Left cardiac atrium (tissue), 4 donors: Measurements from ENCODE around the gene GNRHR. TPM values are rescaled to one million over a fixed set of nuclear protein-coding genes. Genes with fewer than 3 reads are reported as not detected.
A peak's percentile ranks its signal among the peaks of the same experiment; 100 is the strongest.
"Not testable (repeated sequence)": the region's sequence is repeated elsewhere in the genome, so short reads cannot be mapped to it uniquely, and the experiment has no call there.

Experiments
- ATAC-seq, 2 donors: fragments of 200-7000 bp; cut with Tn5 transposase; one replicate each; pipeline ENCODE4 v1.9.1; 2020; ENCODE audit warnings: mild to moderate bottlenecking in 2 of 2, moderate library complexity in 2 of 2
- DNase-seq: peaks from one replicate; pipeline ENCODE4 v3.0.0-alpha.2; 2020
- intact Hi-C, 2 donors: fragments of 100-400 bp; cut with DNase I; formaldehyde crosslinking; loops; one replicate each; pipeline versions ENCODE4 v1.14.1 to v1.15.1; 2022 to 2023
- long read RNA-seq: library from polyadenylated mRNA; unstranded; transcript quantifications from one replicate; pipeline ENCODE4 v2.0.0, GENCODE V29; 2021
- total RNA-seq, 2 donors: library from RNA; stranded (reverse); fragmentation: NEBNext Ultra II Directional; extraction: Animal tissue kit (Norgen Biotek cat#: 25700); gene quantifications; one replicate each; pipeline ENCODE4 v1.2.1, GENCODE V29; 2021
- donor health status: DM: no; HTN: yes; CAD: no.
- donor health status: DM: no; HTN: yes; CAD: no; lungs with severe emphysema.
- donor health status: DM: yes; HTN: yes; CAD: no.
- donor health status: Dilated cardiomyopathy.

Gene GNRHR
- not detected for total RNA-seq
- long read RNA-seq = 0 reads

GRCh38 chr4:67754288-67754687 is at the start of gene GNRHR:
GNRHR (minus strand) TSS chr4:67754388; CDS start chr4:67754335, 53 bp downstream.
- ATAC-seq = no peak
- DNase-seq = no peak
- intact Hi-C loops = no loop called here

GRCh38 chr4:67796810-67797209 is 42.6 kb upstream of the GNRHR start:
- ATAC-seq = no peak
- intact Hi-C loops = no loop called here

DNA sequence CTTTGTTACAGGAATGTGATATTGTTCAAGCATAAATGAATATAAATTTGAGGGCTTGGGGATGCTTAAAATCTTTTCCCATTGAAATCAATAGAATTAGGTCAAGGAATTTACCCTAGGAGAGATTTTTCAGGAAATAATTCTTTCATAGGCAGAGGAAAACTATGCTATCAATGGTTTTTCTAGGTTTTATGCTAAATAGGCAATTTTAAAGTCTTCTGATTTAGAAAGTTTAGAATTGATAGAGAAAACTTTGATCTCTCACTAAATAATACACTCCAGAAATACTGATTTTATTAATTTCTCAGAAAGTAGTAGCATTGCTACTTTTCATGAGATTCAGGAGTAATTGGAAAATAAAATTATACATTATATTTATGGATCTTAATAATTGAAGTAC is 36.5 kb upstream of the GNRHR start:
- ATAC-seq (no peak), DNase-seq (no peak)
- intact Hi-C loops = no loop called here

More at GRCh38 chr4:67796810-67797209, 42.6 kb upstream of the GNRHR start:
- DNase-seq = no peak

DNA sequence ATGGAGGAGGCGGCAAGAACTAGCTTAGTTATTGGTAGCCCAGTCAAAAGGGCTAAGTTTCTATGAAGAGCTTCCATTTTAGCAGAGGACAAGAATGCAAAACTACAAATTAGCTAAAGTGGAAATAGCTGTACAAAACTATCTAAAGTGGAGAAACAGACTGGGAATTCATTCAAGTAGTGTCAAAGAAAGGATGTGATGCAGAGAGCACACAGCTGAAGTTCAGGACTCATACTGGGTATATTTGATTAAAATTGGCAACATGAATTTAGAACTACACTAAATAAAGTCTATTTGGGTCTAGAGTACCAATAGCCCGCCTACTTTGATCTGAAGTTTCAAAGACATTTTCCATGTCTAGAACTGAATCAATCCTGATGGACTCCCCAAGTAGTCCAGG is 33.1 kb upstream of the GNRHR start:
- DNase-seq = no peak
- ATAC-seq = no peak
- intact Hi-C loops = no loop called here

DNA sequence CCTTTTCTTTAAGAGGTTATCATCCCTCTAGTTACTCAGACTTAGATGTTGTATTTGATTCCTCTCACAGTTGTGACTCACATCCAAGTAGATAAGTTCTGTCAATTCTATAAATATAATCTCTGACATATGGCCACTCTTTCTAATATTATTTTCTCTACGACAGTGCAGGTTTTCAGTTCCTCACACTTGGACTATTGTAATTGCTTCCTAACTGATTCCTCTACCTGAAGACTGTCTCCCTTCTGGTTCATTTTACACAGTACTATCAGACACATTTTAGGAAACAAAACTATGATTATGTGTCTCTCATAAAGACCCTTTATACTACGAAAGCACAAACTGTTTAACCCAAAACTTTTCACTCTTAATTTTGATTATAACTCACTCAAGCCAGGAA is 31.3 kb upstream of the GNRHR start:
- ATAC-seq = no peak
- no peak for DNase-seq
- intact Hi-C loops = no loop called here

DNA sequence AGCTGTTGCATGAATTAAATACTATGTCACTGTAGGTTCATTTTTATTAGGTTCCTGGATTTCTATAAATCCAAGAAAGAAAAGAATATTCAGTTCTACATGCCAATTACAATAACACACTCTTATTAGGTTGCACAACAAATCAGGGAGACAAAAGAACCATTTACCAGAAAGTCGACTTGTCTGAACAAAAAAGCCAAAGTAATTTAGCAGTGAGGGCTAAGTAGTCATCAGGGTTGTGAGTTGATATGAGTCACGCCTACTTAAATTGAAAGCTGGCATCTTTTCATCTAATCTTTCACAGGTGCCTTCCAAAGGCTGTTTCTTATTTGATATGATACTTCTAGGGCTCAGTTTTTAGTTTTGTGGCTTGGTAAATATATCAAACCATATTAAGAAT is 25.4 kb upstream of the GNRHR start:
- ATAC-seq (no peak), DNase-seq (no peak)
- intact Hi-C loops = no loop called here

DNA sequence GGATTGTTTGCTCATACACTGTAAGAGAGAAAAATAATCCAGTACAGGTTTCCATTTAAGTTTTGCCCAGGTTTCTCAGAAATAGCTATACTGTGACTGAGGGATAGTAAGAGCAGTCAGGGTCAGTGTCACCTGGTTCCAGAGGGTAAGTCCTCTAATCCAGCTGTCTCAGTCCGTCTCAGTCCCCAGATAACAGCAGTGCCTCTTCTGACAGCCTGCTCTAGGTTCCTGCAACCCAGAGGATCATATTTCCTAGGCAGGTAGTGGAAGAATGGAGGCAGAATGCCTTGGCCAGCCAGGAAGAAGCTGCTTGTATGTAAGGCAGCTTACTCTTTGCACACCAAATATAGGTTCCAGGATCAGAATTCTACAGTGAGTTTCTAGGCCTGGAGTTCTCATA is 22.6 kb upstream of the GNRHR start:
- intact Hi-C loops = no loop called here
- DNase-seq = no peak
- ATAC-seq = no peak

GRCh38 chr4:67770422-67770821 is 16.2 kb upstream of the GNRHR start:
- DNase-seq = no peak
- intact Hi-C loops = no loop called here
- no peak for ATAC-seq

GRCh38 chr4:67765928-67766327 is 11.7 kb upstream of the GNRHR start:
- intact Hi-C loops = no loop called here
- DNase-seq = no peak
- ATAC-seq = no peak

DNA sequence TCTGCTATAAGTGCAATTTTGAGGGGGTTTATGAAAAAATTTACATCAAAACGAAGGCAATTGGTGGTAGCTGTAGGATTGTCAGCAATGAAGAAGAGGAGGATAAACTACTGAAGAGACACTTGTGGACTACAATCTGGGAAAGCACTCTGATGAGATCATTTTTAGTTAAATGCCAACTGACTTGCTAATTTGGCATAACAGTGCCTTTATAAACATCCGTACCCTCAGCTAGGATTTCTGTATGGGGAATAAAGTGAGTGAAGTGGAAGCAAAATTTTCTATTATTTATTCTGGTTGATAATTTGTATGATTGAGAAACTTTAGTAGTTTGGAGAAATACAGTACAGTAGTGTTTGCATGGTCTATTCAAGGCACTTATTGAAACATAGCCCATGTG is 11.2 kb upstream of the GNRHR start:
- ATAC-seq (no peak), DNase-seq (no peak)
- intact Hi-C loops = no loop called here

- DNase-seq (no peak), ATAC-seq (no peak)
- intact Hi-C loops = no loop called here
Observed at GRCh38 chr4:67764183-67764582, 10.0 kb upstream of the GNRHR start.

DNA sequence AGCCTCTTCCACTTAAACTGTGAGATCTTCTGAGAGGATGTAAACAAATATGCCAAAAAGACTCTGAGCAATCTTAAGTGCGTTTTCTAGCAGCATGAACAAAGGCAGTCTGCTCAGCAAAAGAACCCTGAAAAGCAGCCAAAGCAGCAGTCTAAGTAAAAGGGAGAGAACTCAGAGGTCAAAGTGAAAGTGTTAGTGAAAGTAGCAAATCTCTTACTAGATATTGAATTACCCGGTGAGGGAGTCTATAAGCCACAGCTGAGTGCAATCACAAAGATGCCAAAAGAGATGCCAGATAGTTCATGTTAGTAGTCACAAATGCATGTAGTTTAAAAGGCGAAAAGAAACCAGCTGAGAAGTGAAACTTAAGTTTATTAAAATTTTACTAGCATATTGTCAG is 7.9 kb upstream of the GNRHR start:
- ATAC-seq = peak in 1 of 2 donors; percentile 17

DNA sequence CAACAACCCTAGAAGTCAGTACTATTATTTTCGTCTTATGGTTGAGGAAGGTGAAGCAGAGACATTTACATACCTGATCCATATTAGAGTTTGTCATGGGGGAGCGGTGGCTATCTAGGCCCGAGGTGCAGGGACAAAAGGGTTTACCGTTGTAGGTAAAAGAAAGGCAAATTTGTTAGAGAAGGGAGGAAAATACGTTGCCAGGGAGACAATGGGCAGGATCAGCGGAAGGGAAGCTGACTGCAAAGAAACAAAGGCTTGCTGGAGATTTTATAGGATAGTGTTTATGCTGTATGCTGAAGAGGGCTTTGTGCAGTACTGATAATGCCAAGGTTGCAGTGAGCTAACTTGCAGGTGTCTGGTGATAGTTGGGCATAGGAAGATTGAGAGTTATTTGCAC is 2.8 kb upstream of the GNRHR start:
- DNase-seq, ATAC-seq, intact Hi-C loops: not testable (repeated sequence)

More for the DNA sequence above, 7.9 kb upstream of the GNRHR start:
- intact Hi-C loops = no loop called here
- no peak for DNase-seq

GRCh38 chr4:67755974-67756373 is 1.8 kb upstream of the GNRHR start:
- intact Hi-C loops = no loop called here
- no peak for ATAC-seq
- no peak for DNase-seq

DNA sequence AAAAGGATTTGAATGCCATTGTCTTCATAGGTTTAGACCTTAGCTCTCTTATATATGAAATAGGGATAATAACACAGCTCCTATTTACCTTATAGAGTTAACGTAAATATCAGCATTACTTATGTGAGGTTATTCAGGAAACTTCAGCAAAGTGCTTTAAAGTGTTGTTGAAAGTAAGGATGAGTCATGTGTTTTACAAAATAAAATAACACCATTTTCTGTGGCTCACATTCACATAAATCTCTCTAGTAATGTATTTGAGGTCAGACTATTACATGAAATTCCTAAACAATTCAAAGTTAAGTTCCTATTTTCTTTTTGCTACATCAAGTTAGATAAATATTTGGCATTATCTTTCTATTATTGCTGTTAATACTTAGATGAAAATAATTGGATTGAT is 2.9 kb downstream of the GNRHR start:
- DNase-seq = no peak
- intact Hi-C loops = no loop called here

DNA sequence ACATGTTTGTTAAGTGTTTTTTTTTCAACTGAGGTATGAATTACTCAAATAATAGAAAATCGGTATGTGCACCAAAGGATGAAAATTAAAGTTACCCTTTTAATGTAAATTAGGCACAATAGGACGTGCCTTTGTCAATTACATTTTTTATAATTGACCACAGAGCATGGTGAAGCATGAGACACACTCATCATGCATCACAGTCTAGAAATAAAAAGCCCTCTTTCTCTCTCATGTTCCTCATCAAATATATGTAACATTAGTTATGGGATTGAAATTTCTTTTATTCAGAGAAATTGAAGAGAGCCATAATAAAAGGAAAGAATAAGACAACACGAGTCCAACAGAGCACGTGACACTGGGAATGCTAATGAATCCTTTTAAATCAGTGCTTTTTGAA is 3.5 kb downstream of the GNRHR start:
- no peak for DNase-seq
- no peak for ATAC-seq
- intact Hi-C loops = no loop called here

More for the DNA sequence above, 2.9 kb downstream of the GNRHR start:
- no peak for ATAC-seq

GRCh38 chr4:67749286-67749685 is 4.9 kb downstream of the GNRHR start:
- DNase-seq = no peak
- intact Hi-C loops = loop anchor here in 1 of 2 donors (10.0 kb wide), 1 partner anchor 426 kb away; no protein-coding TSS in a partner anchor
- ATAC-seq = no peak

- no peak for ATAC-seq
- no peak for DNase-seq
- intact Hi-C loops = loop anchor here in 1 of 2 donors (10.0 kb wide), 1 partner anchor 428 kb away; no protein-coding TSS in a partner anchor
Observed at GRCh38 chr4:67746797-67747495, 7.2 kb downstream of the GNRHR start.

DNA sequence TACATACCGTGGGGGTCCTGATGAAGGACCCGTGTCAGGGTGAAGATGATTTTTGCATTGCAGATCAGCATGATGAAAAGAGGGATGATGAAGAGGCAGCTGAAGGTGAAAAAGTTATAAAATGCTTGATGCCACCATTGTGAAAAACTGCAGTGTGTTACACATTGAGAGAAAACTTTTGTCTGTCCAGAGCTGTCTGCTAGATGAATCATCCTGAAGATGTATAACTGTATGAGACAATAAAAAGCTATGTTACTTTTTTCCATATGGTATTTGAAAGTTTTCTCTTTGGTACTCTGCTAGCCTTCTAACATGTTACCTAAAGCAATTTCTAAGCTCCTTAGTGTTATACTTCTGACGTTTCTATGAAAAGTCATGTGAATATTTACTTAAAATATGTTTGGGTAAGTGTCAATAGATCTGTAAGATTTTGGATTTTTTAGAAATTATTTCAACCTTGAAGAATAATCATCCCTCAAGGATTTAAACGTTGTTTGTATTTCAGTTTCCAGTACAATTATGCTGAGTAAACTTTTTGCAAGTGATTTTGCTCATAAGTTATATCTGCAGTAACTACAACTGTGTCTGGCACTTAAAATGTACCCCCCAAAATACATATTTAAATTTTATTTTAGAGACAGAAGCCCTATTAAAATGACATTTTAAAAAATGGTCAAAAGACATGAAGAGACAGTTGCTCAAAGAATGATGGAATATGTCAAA is 9.5 kb downstream of the GNRHR start:
- ATAC-seq (no peak), DNase-seq (no peak)
- intact Hi-C loops = loop anchor here in 1 of 2 donors (10.0 kb wide), 1 partner anchor 430 kb away; no protein-coding TSS in a partner anchor

- intact Hi-C loops = loop anchor here in 1 of 2 donors (10.0 kb wide), 1 partner anchor 432 kb away; no protein-coding TSS in a partner anchor
- ATAC-seq (no peak), DNase-seq (no peak)
Observed at GRCh38 chr4:67743194-67743593, 11.0 kb downstream of the GNRHR start.

- no peak for ATAC-seq
- intact Hi-C loops = no loop called here
- no peak for DNase-seq
Observed at GRCh38 chr4:67736262-67736661, 17.9 kb downstream of the GNRHR start.
